ENCODE results near the gene SAPCD2. TPM values are rescaled to one million over a fixed set of nuclear protein-coding genes. Genes with fewer than 3 reads are reported as not detected.

The SAPCD2 gene
- total and polyA plus RNA-seq, 2 of the 4 experiments (the other 2 are of a cell fraction) = 3.4 to 4.9 TPM

- Histone ChIP-seq H2BK120ac (ENCODE audit: low read depth, low read length) (no peak within 1 kb of the TSS), H4K91ac (ENCODE audit: insufficient read depth, low read depth, low read length) (no peak within 1 kb of the TSS), H3K9ac (ENCODE audit: low read depth, low read length) (no peak within 1 kb of the TSS), H4K5ac (ENCODE audit: low read depth, low read length) (no peak within 1 kb of the TSS), H3K4me3 (ENCODE audit: insufficient read depth, low read depth, low read length) (no peak within 1 kb of the TSS), H2AFZ (replicated peaks; ENCODE audit: low read length, poor library complexity) (no peak within 1 kb of the TSS), H4K8ac (ENCODE audit: low read depth in 2 of 2, low read length in 2 of 2) (no peak within 1 kb of the TSS), H3K9me1 (ENCODE audit: insufficient read depth, low read length) (no peaks in the 10 kb centered on the region), H2AK5ac (ENCODE audit: low read depth, low read length) (no peak within 1 kb of the TSS), H3K36me3 (ENCODE audit: control insufficient read depth, insufficient read depth, low read length) (no peaks in the 10 kb centered on the region), H3K27ac (ENCODE audit: insufficient read depth, low read length) (no peak within 1 kb of the TSS), H3K18ac (ENCODE audit: low read depth, low read length) (no peak within 1 kb of the TSS), H3K14ac (replicated peaks; ENCODE audit: low read depth, low read length) (no peak within 1 kb of the TSS), H3K9me3 (ENCODE audit: control insufficient read depth, insufficient read depth, low read length) (no peaks in the 10 kb centered on the region), H3K79me1 (ENCODE audit: low read depth in 1 of 2, low read length in 2 of 2) (peaks cover 0 to 6% of the 10 kb centered on the region in 2 experiments; a peak in 1 of 4 replicates), H3K4ac (ENCODE audit: low read depth, low read length) (no peak within 1 kb of the TSS), H3K27me3 (ENCODE audit: control insufficient read depth, insufficient read depth, low read length) (peaks cover 2% of the 10 kb centered on the region; the same call in 1 of the 2 replicates), H3K23ac (ENCODE audit: low read depth, low read length) (no peak within 1 kb of the TSS), H3K56ac (ENCODE audit: extremely low read depth, insufficient read depth, low read length) (no peak within 1 kb of the TSS), H3K4me2 (ENCODE audit: low read depth, low read length) (no peak within 1 kb of the TSS), H2AK9ac (replicated peaks; ENCODE audit: low read depth, low read length, poor library complexity) (no peak within 1 kb of the TSS), H2BK15ac (ENCODE audit: low read depth, low read length) (no peak within 1 kb of the TSS), H2BK5ac (ENCODE audit: low read depth, low read length, poor library complexity, severe bottlenecking) (no peak within 1 kb of the TSS), H4K20me1 (ENCODE audit: insufficient read depth, low read length) (no peaks in the 10 kb centered on the region; the same call in 1 of the 2 replicates), H3K4me1 (ENCODE audit: control insufficient read depth, insufficient read depth, low read length) (peaks cover 5% of the 10 kb centered on the region), H2BK20ac (ENCODE audit: low read depth, low read length) (no peak within 1 kb of the TSS)
- intact Hi-C loops (cut with micrococcal nuclease) (no loop called here), dilution Hi-C loops (cut with HindIII; ENCODE audit: low sequenced_read_pairs, unreplicated experiment) (no loop called here), in situ Hi-C loops (cut with MboI; ENCODE audit: low sequenced_read_pairs) (loop anchor here (10.0 kb wide), 1 partner anchor 247 kb away; no protein-coding TSS in a partner anchor)
- ATAC-seq (ENCODE audit: low read depth) = no peak
- 36% methylated on average over 5 of the region's 16 CpGs; no CpG with 5 or more reads in 1 of the 2 experiments for WGBS, 2 experiments (ENCODE audit: extremely low coverage in 2 of 2, insufficient read length in 1 of 2)
- BruUV-seq (replicated peaks) = no TSS peak
- ChIA-PET POLR2A (ENCODE audit: unreplicated experiment) (no interaction called here), CTCF (no interaction called here)
- TF ChIP-seq, protein P1, sequence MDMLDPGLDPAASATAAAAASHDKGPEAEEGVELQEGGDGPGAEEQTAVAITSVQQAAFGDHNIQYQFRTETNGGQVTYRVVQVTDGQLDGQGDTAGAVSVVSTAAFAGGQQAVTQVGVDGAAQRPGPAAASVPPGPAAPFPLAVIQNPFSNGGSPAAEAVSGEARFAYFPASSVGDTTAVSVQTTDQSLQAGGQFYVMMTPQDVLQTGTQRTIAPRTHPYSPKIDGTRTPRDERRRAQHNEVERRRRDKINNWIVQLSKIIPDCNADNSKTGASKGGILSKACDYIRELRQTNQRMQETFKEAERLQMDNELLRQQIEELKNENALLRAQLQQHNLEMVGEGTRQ (IDR thresholded peaks at IDR 0.05; ENCODE audit: low read depth, low read length) = no peak
- TF ChIP-seq POLR2A (IDR thresholded peaks at IDR 0.05; ENCODE audit: low read depth, low read length) (no peak), SMC3 (IDR thresholded peaks at IDR 0.05; ENCODE audit: low read depth, low read length) (no peak), MAZ (IDR thresholded peaks at IDR 0.05; ENCODE audit: borderline replicate concordance, low read depth, low read length) (no peak), MXI1 (IDR thresholded peaks at IDR 0.05; ENCODE audit: borderline replicate concordance, low read depth, low read length) (no peak), FOS (IDR thresholded peaks at IDR 0.05; ENCODE audit: low read depth, low read length) (no peak), RAD21 (IDR thresholded peaks at IDR 0.05; ENCODE audit: low read length) (no peak), BHLHE40 (IDR thresholded peaks at IDR 0.05; ENCODE audit: low read depth, low read length) (no peak), MAFK (IDR thresholded peaks at IDR 0.05; ENCODE audit: low read depth, low read length) (no peak), RFX5 (IDR thresholded peaks at IDR 0.05; ENCODE audit: low read depth, low read length) (no peak), CEBPB (IDR thresholded peaks at IDR 0.05; ENCODE audit: low read depth, low read length) (no peak), NFE2L2 (IDR thresholded peaks at IDR 0.05; ENCODE audit: low read depth, low read length) (no peak), CHD1 (IDR thresholded peaks at IDR 0.05; ENCODE audit: low read depth, low read length) (no peak), ELK1 (IDR thresholded peaks at IDR 0.05; ENCODE audit: borderline replicate concordance, low read depth, low read length) (no peak), RCOR1 (IDR thresholded peaks at IDR 0.05; ENCODE audit: insufficient replicate concordance, low read length) (no peak)
- TF ChIP-seq, protein P2, sequence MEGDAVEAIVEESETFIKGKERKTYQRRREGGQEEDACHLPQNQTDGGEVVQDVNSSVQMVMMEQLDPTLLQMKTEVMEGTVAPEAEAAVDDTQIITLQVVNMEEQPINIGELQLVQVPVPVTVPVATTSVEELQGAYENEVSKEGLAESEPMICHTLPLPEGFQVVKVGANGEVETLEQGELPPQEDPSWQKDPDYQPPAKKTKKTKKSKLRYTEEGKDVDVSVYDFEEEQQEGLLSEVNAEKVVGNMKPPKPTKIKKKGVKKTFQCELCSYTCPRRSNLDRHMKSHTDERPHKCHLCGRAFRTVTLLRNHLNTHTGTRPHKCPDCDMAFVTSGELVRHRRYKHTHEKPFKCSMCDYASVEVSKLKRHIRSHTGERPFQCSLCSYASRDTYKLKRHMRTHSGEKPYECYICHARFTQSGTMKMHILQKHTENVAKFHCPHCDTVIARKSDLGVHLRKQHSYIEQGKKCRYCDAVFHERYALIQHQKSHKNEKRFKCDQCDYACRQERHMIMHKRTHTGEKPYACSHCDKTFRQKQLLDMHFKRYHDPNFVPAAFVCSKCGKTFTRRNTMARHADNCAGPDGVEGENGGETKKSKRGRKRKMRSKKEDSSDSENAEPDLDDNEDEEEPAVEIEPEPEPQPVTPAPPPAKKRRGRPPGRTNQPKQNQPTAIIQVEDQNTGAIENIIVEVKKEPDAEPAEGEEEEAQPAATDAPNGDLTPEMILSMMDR (conservative IDR thresholded peaks at IDR 0.05; ENCODE audit: low read depth, low read length) = no peak
- no peak for DNase-seq
Observed at GRCh38 chr9:137031904-137032640, 38.3 kb downstream of the SAPCD2 start, which contains the start of gene FUT7. FUT7 (minus strand) TSS chr9:137032088; CDS start chr9:137031991, 97 bp downstream.
